Measurements from ENCODE around the gene ACBD7. TPM values are rescaled to one million over a fixed set of nuclear protein-coding genes. Genes with fewer than 3 reads are reported as not detected.
A peak's percentile ranks its signal among the peaks of the same experiment; 100 is the strongest.

Gene ACBD7
- total and polyA plus RNA-seq, 9 of the 15 experiments (the other 6 are each of a cell fraction or from before 2014, with no cell fraction given) = 0.21 to 3.2 (median 0.84) TPM

DNA sequence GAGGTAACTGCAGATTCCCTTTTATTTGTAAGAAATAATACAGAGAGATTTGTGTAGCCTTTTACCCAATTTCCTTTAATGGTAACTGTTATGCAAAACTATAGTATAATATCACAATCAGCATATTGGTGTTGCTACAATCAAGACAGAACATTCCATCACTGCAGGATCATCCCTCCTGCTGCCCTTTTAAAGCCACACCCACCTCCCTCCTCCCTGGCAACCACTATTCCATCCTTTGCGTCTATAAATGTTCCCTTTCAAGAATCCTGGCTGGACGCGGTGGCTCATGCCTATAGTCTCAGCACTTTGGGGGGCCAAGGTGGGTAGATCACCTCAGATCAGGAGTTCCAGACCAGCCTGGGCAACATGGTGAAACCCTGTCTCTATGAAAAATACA lies 13.2 kb downstream of the ACBD7 start (continued):
- TF ChIP-seq, protein P1, sequence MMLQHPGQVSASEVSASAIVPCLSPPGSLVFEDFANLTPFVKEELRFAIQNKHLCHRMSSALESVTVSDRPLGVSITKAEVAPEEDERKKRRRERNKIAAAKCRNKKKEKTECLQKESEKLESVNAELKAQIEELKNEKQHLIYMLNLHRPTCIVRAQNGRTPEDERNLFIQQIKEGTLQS (IDR thresholded peaks at IDR 0.05) = no peak
- TF ChIP-seq, protein P1 (CRISPR knock-in tag; conservative IDR thresholded peaks at IDR 0.05) = no peak
- TF ChIP-seq ZNF133 (CRISPR knock-in tag; IDR thresholded peaks at IDR 0.05) (no peak), KHSRP (IDR thresholded peaks at IDR 0.05) (no peak), ZNF184 (CRISPR knock-in tag; IDR thresholded peaks at IDR 0.05) (no peak), ERF (CRISPR knock-in tag; IDR thresholded peaks at IDR 0.05) (no peak)
- TF ChIP-seq, protein P2, sequence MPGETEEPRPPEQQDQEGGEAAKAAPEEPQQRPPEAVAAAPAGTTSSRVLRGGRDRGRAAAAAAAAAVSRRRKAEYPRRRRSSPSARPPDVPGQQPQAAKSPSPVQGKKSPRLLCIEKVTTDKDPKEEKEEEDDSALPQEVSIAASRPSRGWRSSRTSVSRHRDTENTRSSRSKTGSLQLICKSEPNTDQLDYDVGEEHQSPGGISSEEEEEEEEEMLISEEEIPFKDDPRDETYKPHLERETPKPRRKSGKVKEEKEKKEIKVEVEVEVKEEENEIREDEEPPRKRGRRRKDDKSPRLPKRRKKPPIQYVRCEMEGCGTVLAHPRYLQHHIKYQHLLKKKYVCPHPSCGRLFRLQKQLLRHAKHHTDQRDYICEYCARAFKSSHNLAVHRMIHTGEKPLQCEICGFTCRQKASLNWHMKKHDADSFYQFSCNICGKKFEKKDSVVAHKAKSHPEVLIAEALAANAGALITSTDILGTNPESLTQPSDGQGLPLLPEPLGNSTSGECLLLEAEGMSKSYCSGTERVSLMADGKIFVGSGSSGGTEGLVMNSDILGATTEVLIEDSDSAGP (CRISPR knock-in tag; IDR thresholded peaks at IDR 0.05) = no peak

DNA sequence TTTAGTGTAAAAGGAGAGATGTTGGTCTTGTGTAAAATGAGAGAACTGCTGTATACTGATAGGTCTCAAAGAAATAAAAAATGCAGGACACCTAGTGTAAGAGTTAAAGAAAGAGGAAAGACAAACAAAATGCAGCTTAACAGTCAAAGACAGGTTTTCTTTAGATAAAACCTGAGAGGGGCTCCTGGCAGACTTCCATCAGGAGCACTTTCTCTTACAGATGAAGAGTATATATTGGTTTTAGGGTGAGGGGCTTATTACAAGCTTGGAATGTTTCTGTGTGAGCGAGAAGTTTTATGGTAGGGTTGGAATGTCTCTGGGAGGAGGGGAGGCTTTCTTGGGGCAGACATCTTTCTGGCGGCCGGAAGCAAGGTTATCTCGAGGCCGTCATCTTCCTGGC lies 16.2 kb downstream of the ACBD7 start:
- ChIA-PET POLR2A (no interaction called here), CTCF (ENCODE audit: low intra/inter-chr PET ratio) (no interaction called here)
- ATAC-seq = no peak
- FAIRE-seq = no peak
- intact Hi-C loops (cut with micrococcal nuclease) = no loop called here
- Histone ChIP-seq H3K4me3 (no peak overlapping the region), H3K36me3 (ENCODE audit: control insufficient read depth, insufficient read depth, low read length) (no peaks in the 10 kb centered on the region), H3K79me2 (ENCODE audit: control insufficient read depth, insufficient read depth, low read length) (no peaks in the 10 kb centered on the region), H3K4me2 (ENCODE audit: insufficient read depth, low read length) (no peak overlapping the region), H3K4me1 (replicated peaks in 1 of 2; ENCODE audit: control insufficient read depth in 2 of 2, insufficient read depth in 2 of 2, low read length in 2 of 2) (no peaks in the 10 kb centered on the region), H3K9ac (ENCODE audit: insufficient read depth in 1 of 2, low read depth in 2 of 2, low read length in 2 of 2) (no peak overlapping the region), H3K9me1 (ENCODE audit: control insufficient read depth, insufficient read depth, low read length) (no peaks in the 10 kb centered on the region), H3K27ac (ENCODE audit: extremely low read depth, low read depth, low read length) (no peak overlapping the region), H2AFZ (ENCODE audit: low read depth, low read length) (0 out of 2 replicates have a peak overlapping the region, but pooled peaks have one; percentile 9), H3K27me3 (ENCODE audit: control insufficient read depth in 2 of 2, insufficient read depth in 2 of 2, low read length in 2 of 2) (peaks cover 3 to 7% of the 10 kb centered on the region in 2 experiments; a peak in 1 of 5 replicates), H3K9me3 (replicated peaks; ENCODE audit: control insufficient read depth, insufficient read depth, low read depth, low read length) (peaks cover 6% of the 10 kb centered on the region; the same call in 1 of the 2 replicates), H4K20me1 (replicated peaks; ENCODE audit: control insufficient read depth, insufficient read depth, low read length) (no peaks in the 10 kb centered on the region)
- no TSS peak for BruUV-seq (replicated peaks)
- WGBS (ENCODE audit: insufficient coverage, low coverage, missing lambda C conversion rate) = 28% methylated on average over 5 of the region's 5 CpGs
- DNase-seq (ENCODE audit: extremely low read depth in 1 of 4, low spot score in 3 of 4) = peak in 1 of 4 experiments; percentile 13
- in situ Hi-C loops (cut with MboI) = no loop called here
- TF ChIP-seq ZKSCAN1 (IDR thresholded peaks at IDR 0.05; ENCODE audit: low read depth, low read length) (no peak), TRIM28 (IDR thresholded peaks at IDR 0.05) (peak; percentile 62; the same call in 1 of the 2 replicates), BACH1 (tag; IDR thresholded peaks at IDR 0.05) (no peak), ZNF586 (CRISPR knock-in tag; conservative IDR thresholded peaks at IDR 0.05) (no peak), ARHGAP35 (IDR thresholded peaks at IDR 0.05; ENCODE audit: partially characterized antibody) (no peak), KAT8 (IDR thresholded peaks at IDR 0.05; ENCODE audit: low read depth) (no peak), FOXP1 (CRISPR knock-in tag; IDR thresholded peaks at IDR 0.05) (no peak), STAT5B (CRISPR knock-in tag; IDR thresholded peaks at IDR 0.05) (no peak), C11orf30 (IDR thresholded peaks at IDR 0.05; ENCODE audit: low read depth) (no peak), HLTF (IDR thresholded peaks at IDR 0.05) (peak; percentile 83), ARID1B (IDR thresholded peaks at IDR 0.05) (0 out of 2 replicates have a peak, but pooled peaks have one; percentile 18)
- TF ChIP-seq, protein P3, sequence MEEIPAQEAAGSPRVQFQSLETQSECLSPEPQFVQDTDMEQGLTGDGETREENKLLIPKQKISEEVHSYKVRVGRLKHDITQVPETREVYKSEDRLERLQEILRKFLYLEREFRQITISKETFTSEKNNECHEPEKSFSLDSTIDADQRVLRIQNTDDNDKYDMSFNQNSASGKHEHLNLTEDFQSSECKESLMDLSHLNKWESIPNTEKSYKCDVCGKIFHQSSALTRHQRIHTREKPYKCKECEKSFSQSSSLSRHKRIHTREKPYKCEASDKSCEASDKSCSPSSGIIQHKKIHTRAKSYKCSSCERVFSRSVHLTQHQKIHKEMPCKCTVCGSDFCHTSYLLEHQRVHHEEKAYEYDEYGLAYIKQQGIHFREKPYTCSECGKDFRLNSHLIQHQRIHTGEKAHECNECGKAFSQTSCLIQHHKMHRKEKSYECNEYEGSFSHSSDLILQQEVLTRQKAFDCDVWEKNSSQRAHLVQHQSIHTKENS (CRISPR knock-in tag; IDR thresholded peaks at IDR 0.05) = no peak
- TF ChIP-seq, protein P4, sequence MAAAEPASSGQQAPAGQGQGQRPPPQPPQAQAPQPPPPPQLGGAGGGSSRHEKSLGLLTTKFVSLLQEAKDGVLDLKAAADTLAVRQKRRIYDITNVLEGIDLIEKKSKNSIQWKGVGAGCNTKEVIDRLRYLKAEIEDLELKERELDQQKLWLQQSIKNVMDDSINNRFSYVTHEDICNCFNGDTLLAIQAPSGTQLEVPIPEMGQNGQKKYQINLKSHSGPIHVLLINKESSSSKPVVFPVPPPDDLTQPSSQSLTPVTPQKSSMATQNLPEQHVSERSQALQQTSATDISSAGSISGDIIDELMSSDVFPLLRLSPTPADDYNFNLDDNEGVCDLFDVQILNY (CRISPR knock-in tag; IDR thresholded peaks at IDR 0.05) = no peak
